Renal pelvis (tissue), 4 donors: Measurements from ENCODE around the gene POLK. TPM values are rescaled to one million over a fixed set of nuclear protein-coding genes. Genes with fewer than 3 reads are reported as not detected.
"Not testable (repeated sequence)": the region's sequence is repeated elsewhere in the genome, so short reads cannot be mapped to it uniquely, and the experiment has no call there.

ENCODE experiments used
- DNase-seq: peaks from one replicate; pipeline ENCODE4 v3.0.0-alpha.2; 2013
- polyA plus RNA-seq, 3 donors: library from polyadenylated mRNA; unstranded; fragments of 120-200 nt; gene quantifications; one replicate each; pipeline ENCODE4 v1.2.1, GENCODE V29; 2013; ENCODE audit not compliant: insufficient read length in 3 of 3

POLK gene
- polyA plus RNA-seq, 3 donors = 21.3 to 32.3 (median 31.2) TPM

GRCh38 chr5:75545131-75545530, 33.4 kb downstream of the POLK start:
- DNase-seq = no peak

- DNase-seq = no peak
These were observed 35.1 kb downstream of the POLK start for GRCh38 chr5:75546830-75547229.

- DNase-seq = no peak
These were observed 36.1 kb downstream of the POLK start for GRCh38 chr5:75547812-75548211.

- DNase-seq = no peak
These were observed 38.9 kb downstream of the POLK start for GRCh38 chr5:75550597-75550996.

GRCh38 chr5:75551471-75551870, 39.8 kb downstream of the POLK start:
- DNase-seq = no peak

- DNase-seq = no peak
These were observed 41.1 kb downstream of the POLK start for GRCh38 chr5:75552764-75553163.

- no peak for DNase-seq
These were observed 41.7 kb downstream of the POLK start for GRCh38 chr5:75553358-75553757.

GRCh38 chr5:75558221-75558620, 46.5 kb downstream of the POLK start:
- DNase-seq = no peak

- no peak for DNase-seq
These were observed 47.4 kb downstream of the POLK start for GRCh38 chr5:75558981-75559632.

GRCh38 chr5:75560655-75561054, 49.0 kb downstream of the POLK start:
- DNase-seq = not testable (repeated sequence)

- DNase-seq = not testable (repeated sequence)
These were observed 54.5 kb downstream of the POLK start for GRCh38 chr5:75565991-75566709.

- peak; percentile 34 for DNase-seq
These were observed 55.1 kb downstream of the POLK start for GRCh38 chr5:75566710-75567309.

GRCh38 chr5:75567710-75568109, 56.0 kb downstream of the POLK start:
- no peak for DNase-seq

- no peak for DNase-seq
These were observed 56.5 kb downstream of the POLK start for GRCh38 chr5:75568202-75568601.

GRCh38 chr5:75571547-75571946, 59.9 kb downstream of the POLK start:
- no peak for DNase-seq

- no peak for DNase-seq
These were observed 63.1 kb downstream of the POLK start for GRCh38 chr5:75574791-75575190.

- not testable (repeated sequence) for DNase-seq
These were observed 66.6 kb downstream of the POLK start for GRCh38 chr5:75578280-75578679.

- DNase-seq = no peak
These were observed 73.0 kb downstream of the POLK start for GRCh38 chr5:75584641-75585040.

- no peak for DNase-seq
These were observed 77.0 kb downstream of the POLK start for GRCh38 chr5:75588666-75589065.

- no peak for DNase-seq
These were observed 88.8 kb downstream of the POLK start for GRCh38 chr5:75600535-75600934.

GRCh38 chr5:75601567-75601966, 89.9 kb downstream of the POLK start:
- DNase-seq = no peak

GRCh38 chr5:75601996-75602395, 90.3 kb downstream of the POLK start:
- DNase-seq = no peak

- DNase-seq = peak; percentile 48
These were observed 91.7 kb downstream of the POLK start for GRCh38 chr5:75603371-75603770.
